Breast epithelium (tissue), 3 donors: ENCODE measurements around the gene SPTY2D1.

Experiments
- POLR2A ChIP-seq: fragments of 450-650 bp; IDR thresholded peaks from one replicate; pipeline ENCODE4 v1.6.1; 2016; ENCODE audit warnings: antibody characterized with exemption, mild to moderate bottlenecking, moderate library complexity
- POLR2AphosphoS5 ChIP-seq, 3 donors: sonication (generic); formaldehyde crosslinking; IDR thresholded peaks; one replicate each; pipeline ENCODE4 v1.6.1; 2017; ENCODE audit warnings: antibody characterized with exemption in 3 of 3
- TF ChIP-seq, protein P1 (sequence below), 3 donors: fragments of 450-650 bp; IDR thresholded peaks; one replicate each; pipeline ENCODE4 v1.5.1; 2016 to 2017; ENCODE audit warnings: antibody characterized with exemption in 3 of 3, mild to moderate bottlenecking in 3 of 3, moderate library complexity in 3 of 3

DNA sequence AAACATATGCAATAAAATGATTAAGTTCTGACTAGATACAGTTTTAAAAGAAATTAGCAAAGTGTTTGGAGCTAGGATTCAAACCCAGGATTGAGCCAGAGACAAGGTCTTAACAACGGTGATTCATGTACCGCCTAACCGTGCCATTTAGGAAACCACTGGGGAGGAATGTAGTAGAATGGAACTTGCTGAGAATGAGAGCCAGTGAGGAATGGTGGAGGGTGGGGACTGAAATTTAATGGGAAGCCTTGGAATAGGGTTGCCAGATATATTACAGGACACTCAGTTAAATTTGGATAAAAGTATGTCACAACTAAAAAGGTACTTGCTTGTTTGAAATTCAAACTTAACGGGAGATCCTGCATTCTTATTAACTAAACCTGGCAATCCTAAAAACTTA, 34.0 kb upstream of the SPTY2D1 start:
- TF ChIP-seq, protein P1, sequence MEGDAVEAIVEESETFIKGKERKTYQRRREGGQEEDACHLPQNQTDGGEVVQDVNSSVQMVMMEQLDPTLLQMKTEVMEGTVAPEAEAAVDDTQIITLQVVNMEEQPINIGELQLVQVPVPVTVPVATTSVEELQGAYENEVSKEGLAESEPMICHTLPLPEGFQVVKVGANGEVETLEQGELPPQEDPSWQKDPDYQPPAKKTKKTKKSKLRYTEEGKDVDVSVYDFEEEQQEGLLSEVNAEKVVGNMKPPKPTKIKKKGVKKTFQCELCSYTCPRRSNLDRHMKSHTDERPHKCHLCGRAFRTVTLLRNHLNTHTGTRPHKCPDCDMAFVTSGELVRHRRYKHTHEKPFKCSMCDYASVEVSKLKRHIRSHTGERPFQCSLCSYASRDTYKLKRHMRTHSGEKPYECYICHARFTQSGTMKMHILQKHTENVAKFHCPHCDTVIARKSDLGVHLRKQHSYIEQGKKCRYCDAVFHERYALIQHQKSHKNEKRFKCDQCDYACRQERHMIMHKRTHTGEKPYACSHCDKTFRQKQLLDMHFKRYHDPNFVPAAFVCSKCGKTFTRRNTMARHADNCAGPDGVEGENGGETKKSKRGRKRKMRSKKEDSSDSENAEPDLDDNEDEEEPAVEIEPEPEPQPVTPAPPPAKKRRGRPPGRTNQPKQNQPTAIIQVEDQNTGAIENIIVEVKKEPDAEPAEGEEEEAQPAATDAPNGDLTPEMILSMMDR (IDR thresholded peaks at IDR 0.05): no peak
- no peak for TF ChIP-seq POLR2A
- no peak for TF ChIP-seq POLR2AphosphoS5 (IDR thresholded peaks at IDR 0.05)
